HCT116 (cell line): Measurements from ENCODE around the gene MSI2. TPM values are rescaled to one million over a fixed set of nuclear protein-coding genes. Genes with fewer than 3 reads are reported as not detected.

Experiments
- ATAC-seq: fragments of 200-7000 bp; cut with Tn5 transposase; 2 replicates; pipeline ENCODE4 v1.9.1; 2020; ENCODE audit warnings: mild to moderate bottlenecking, moderate library complexity
- BruUV-seq: library from RNA; stranded (reverse); fragments of 400-500 nt; replicated peaks from 2 replicates; lab custom pipeline; 2021; lab: Mats Ljungman, UMichigan
- CTCF ChIA-PET: fragments of 300-600 bp; sonication (Branson Sonifier 250); formaldehyde crosslinking; loops from one replicate; lab custom pipeline; 2021; ENCODE audit warnings: antibody characterized with exemption; lab: Charles Lee
- POLR2A ChIA-PET: fragments of 300-600, 350-600 bp; sonication (Branson Sonifier 250); formaldehyde crosslinking; loops from one replicate; lab custom pipeline; 2021; ENCODE audit warnings: antibody characterized with exemption; lab: Charles Lee
- RAD21 ChIA-PET, 2 experiments: fragments of 300-600 bp; sonication (Branson Sonifier 250); formaldehyde crosslinking; loops; one replicate each; lab custom pipeline; 2023; ENCODE audit warnings: low total read pairs in 2 of 2; ENCODE audit not compliant: uncharacterized antibody in 2 of 2, unreplicated experiment in 2 of 2, low non-redundant PET in 1 of 2; lab: Charles Lee
- DNase-seq: peaks from one replicate; pipeline ENCODE4 v3.0.0-alpha.2; 2010; ENCODE audit warnings: low read depth, low spot score
- H2AFZ ChIP-seq: fragments of 200-600 bp; shearing (Covaris generic), sonication (generic); 2 replicates; pipeline ENCODE4 v1.6.1; 2017; ENCODE audit warnings: low read depth, mixed run types, mixed read lengths, antibody characterized with exemption, low read length; ENCODE audit not compliant: poor library complexity, severe bottlenecking
- H3K27ac ChIP-seq: 2 replicates; pipeline ENCODE4 v1.5.1; 2012; ENCODE audit warnings: low read depth, low read length
- H3K27me3 ChIP-seq: fragments of 200-600 bp; sonication (generic); 2 replicates; pipeline ENCODE4 v1.6.1; 2016; ENCODE audit warnings: mixed run types, low read length, mixed read lengths; ENCODE audit not compliant: insufficient read depth
- H3K36me3 ChIP-seq, 2 experiments: fragments of 200-500 bp in 1 of 2; fragments of 200-600 bp in 1 of 2; sonication (Bioruptor generic) in 1 of 2; sonication (generic) in 1 of 2; 2 replicates each; pipeline versions ENCODE4 v1.5.1 to v1.6.1; 2014 to 2016; ENCODE audit warnings: low read length in 2 of 2, inconsistent platforms in 1 of 2, mixed read lengths in 1 of 2, mixed run types in 1 of 2; ENCODE audit not compliant: insufficient read depth in 2 of 2, control insufficient read depth in 1 of 2
- H3K4me1 ChIP-seq, 2 experiments: fragments of 200-600 bp in 1 of 2; sonication (generic) in 1 of 2; 2 replicates each; pipeline versions ENCODE4 v1.5.1 to v1.6.1; 2012 to 2017; ENCODE audit warnings: low read length in 2 of 2, inconsistent platforms in 1 of 2, mild to moderate bottlenecking in 1 of 2, mixed read lengths in 1 of 2, mixed run types in 1 of 2, moderate library complexity in 1 of 2; ENCODE audit not compliant: insufficient read depth in 2 of 2, control insufficient read depth in 1 of 2
- H3K4me2 ChIP-seq: fragments of 200-600 bp; sonication (generic); 2 replicates; pipeline ENCODE4 v1.6.1; 2017; ENCODE audit warnings: mixed run types, low read length, mixed read lengths
- H3K4me3 ChIP-seq, 2 experiments: fragments of 200-600 bp in 1 of 2; sonication (generic) in 1 of 2; replicated peaks in 1 of 2; 2 replicates each; pipeline ENCODE4 v1.5.1; 2011 to 2016; ENCODE audit warnings: low read length in 2 of 2, control low read depth in 1 of 2, low read depth in 1 of 2, mild to moderate bottlenecking in 1 of 2, mixed read lengths in 1 of 2, mixed run types in 1 of 2
- H3K79me2 ChIP-seq: fragments of 200-600 bp; sonication (generic); 2 replicates; pipeline ENCODE4 v1.6.1; 2017; ENCODE audit warnings: mild to moderate bottlenecking, mixed run types, low read length, moderate library complexity, mixed read lengths; ENCODE audit not compliant: insufficient read depth
- H3K9ac ChIP-seq: fragments of 200-600 bp; sonication (generic); 2 replicates; pipeline ENCODE4 v1.6.1; 2016; ENCODE audit warnings: low read length, mixed read lengths
- H3K9me2 ChIP-seq: fragments of 200-600 bp; sonication (generic), shearing (Covaris generic); 2 replicates; pipeline ENCODE4 v1.6.1; 2017; ENCODE audit warnings: mixed run types, mild to moderate bottlenecking, moderate library complexity; ENCODE audit not compliant: insufficient read depth
- H3K9me3 ChIP-seq, 2 experiments: fragments of 200-500 bp in 1 of 2; fragments of 200-600 bp in 1 of 2; sonication (Bioruptor generic) in 1 of 2; sonication (generic) in 1 of 2; 2 replicates each; pipeline ENCODE4 v1.6.1; 2014 to 2017; ENCODE audit warnings: low read length in 2 of 2, mixed read lengths in 2 of 2, inconsistent platforms in 1 of 2, low read depth in 1 of 2, mild to moderate bottlenecking in 1 of 2, mixed run types in 1 of 2, moderate library complexity in 1 of 2; ENCODE audit not compliant: control insufficient read depth in 1 of 2, insufficient read depth in 1 of 2
- H4K20me1 ChIP-seq: fragments of 200-600 bp; sonication (generic), shearing (Covaris generic); 2 replicates; pipeline ENCODE4 v1.6.1; 2017; ENCODE audit warnings: mixed run types, mild to moderate bottlenecking, moderate library complexity; ENCODE audit not compliant: insufficient read depth
- ATF3 ChIP-seq: IDR thresholded peaks from 2 replicates; pipeline ENCODE4 v1.6.1; 2012
- CBX3 ChIP-seq: IDR thresholded peaks from 2 replicates; pipeline ENCODE4 v1.6.1; 2012; ENCODE audit warnings: low read depth
- CTCF ChIP-seq, 3 experiments: fragments of 200-600 bp in 1 of 3; sonication (generic) in 1 of 3; IDR thresholded peaks in 2 of 3; conservative IDR thresholded peaks in 1 of 3; 2 replicates each; pipeline ENCODE4 v1.5.1; 2012 to 2017; ENCODE audit warnings: low read depth in 2 of 3, low read length in 2 of 3, antibody characterized with exemption in 1 of 3, borderline replicate concordance in 1 of 3, control low read depth in 1 of 3, mild to moderate bottlenecking in 1 of 3, mixed read lengths in 1 of 3, mixed run types in 1 of 3, moderate library complexity in 1 of 3; ENCODE audit not compliant: insufficient read depth in 1 of 3
- ELF1 ChIP-seq: IDR thresholded peaks from 2 replicates; pipeline ENCODE4 v1.6.1; 2012; ENCODE audit warnings: low read depth, borderline replicate concordance
- MAX ChIP-seq: IDR thresholded peaks from 2 replicates; pipeline ENCODE4 v1.6.1; 2012
- POLR2A ChIP-seq: IDR thresholded peaks from 2 replicates; pipeline ENCODE4 v1.7.0; 2011; ENCODE audit warnings: borderline replicate concordance; ENCODE audit not compliant: insufficient read depth, insufficient read length; ENCODE audit errors: extremely low read depth
- POLR2AphosphoS5 ChIP-seq: IDR thresholded peaks from 2 replicates; pipeline ENCODE4 v1.6.1; 2011; ENCODE audit warnings: mild to moderate bottlenecking, low read depth, low read length, moderate library complexity
- REST ChIP-seq: IDR thresholded peaks from 2 replicates; pipeline ENCODE4 v1.6.1; 2012; ENCODE audit warnings: low read depth
- SP1 ChIP-seq: IDR thresholded peaks from 2 replicates; pipeline ENCODE4 v1.6.1; 2012; ENCODE audit warnings: low read depth
- SRF ChIP-seq: IDR thresholded peaks from 2 replicates; pipeline ENCODE4 v1.6.1; 2012; ENCODE audit warnings: low read depth
- ZBTB33 ChIP-seq: IDR thresholded peaks from 2 replicates; pipeline ENCODE4 v1.6.1; 2011; ENCODE audit warnings: mild to moderate bottlenecking, low read length, moderate library complexity; ENCODE audit not compliant: insufficient replicate concordance; ENCODE audit errors: extremely low read depth
- intact Hi-C: fragments of 100-400 bp; cut with micrococcal nuclease; formaldehyde crosslinking; loops from 2 replicates; pipeline ENCODE4 v1.10.0; 2022
- total RNA-seq: library from RNA; stranded (reverse); gene quantifications from one replicate; pipeline ENCODE4 v1.2.1, GENCODE V29; 2021; ENCODE audit not compliant: unreplicated experiment

Gene MSI2
- total RNA-seq, 1 experiment from 2014 or later, result 137 TPM

- TF ChIP-seq REST (no peak), SP1 (no peak), POLR2AphosphoS5 (no peak)
Measured at GRCh38 chr17:57548421-57549410, 292.4 kb downstream of the MSI2 start (continued).

- Histone ChIP-seq H3K79me2 (no peaks in the 10 kb centered on the region), H4K20me1 (no peaks in the 10 kb centered on the region), H3K27me3 (no peaks in the 10 kb centered on the region), H3K9ac (no peak overlapping the region), H3K36me3 (no peaks in the 10 kb centered on the region), H3K4me3 (no peak overlapping the region), H3K9me3 (no peaks in the 10 kb centered on the region), H3K27ac (no peak overlapping the region), H2AFZ (no peak overlapping the region), H3K9me2 (no peaks in the 10 kb centered on the region), H3K4me2 (no peak overlapping the region), H3K4me1 (peaks cover 0 to 5% of the 10 kb centered on the region in 2 experiments; a peak in 1 of 4 replicates)
- no TSS peak for BruUV-seq
- RAD21 ChIA-PET, result interaction anchor here in 1 of 2 experiments (0.7 kb wide), 1 partner anchor 9 kb away, joined by 5 read pairs; no protein-coding TSS in a partner anchor
- TF ChIP-seq CBX3 (no peak), SRF (no peak), CTCF (IDR thresholded peaks at IDR 0.05 in 2 of 3, conservative IDR thresholded peaks at IDR 0.05 in 1 of 3; ENCODE audit: borderline replicate concordance in 1 of 3, insufficient read depth in 1 of 3, low read depth in 2 of 3, low read length in 2 of 3) (no peak), ZBTB33 (no peak), ATF3 (no peak), POLR2A (no peak), MAX (no peak), ELF1 (no peak)
- POLR2A ChIA-PET, result no interaction called here
- CTCF ChIA-PET, result no interaction called here
- ATAC-seq (no peak), DNase-seq (no peak)
- intact Hi-C loops, result no loop called here
Measured at GRCh38 chr17:57549468-57549867, 293.1 kb downstream of the MSI2 start.
